Measurements from ENCODE around the gene CEP89.

DNA sequence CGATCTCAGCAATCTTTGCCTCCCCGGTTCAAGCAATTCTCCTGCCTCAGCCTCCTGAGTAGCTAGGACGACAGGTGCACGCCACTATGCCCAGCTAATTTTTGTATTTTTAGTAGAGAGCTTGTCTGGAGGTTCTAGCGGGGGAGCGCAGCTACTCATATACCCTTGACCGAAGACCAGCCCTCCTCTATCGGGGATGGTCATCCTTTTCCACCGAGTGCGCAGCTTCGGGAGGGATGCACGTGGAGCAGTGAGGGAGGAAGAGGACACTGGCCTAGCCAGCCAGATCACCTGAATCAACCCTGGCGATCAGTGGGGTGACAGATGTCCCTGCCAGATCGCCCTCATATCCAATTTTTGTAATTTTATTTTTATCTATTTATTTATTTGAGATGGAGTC, 109.0 kb downstream of the CEP89 start:
- TF ChIP-seq CTCF (IDR thresholded peaks at IDR 0.05) (no peak), POLR2A (IDR thresholded peaks at IDR 0.05) (no peak)
